GM18505 (cell line): ENCODE results near the gene NPY1R.

ENCODE experiments used
- ATAC-seq: cut with Tn5 transposase; IDR thresholded peaks from one replicate; pipeline ENCODE4 v1.9.1; 2021; ENCODE audit not compliant: unreplicated experiment
- POLR2A ChIP-seq: IDR thresholded peaks from 4 replicates; pipeline ENCODE4 v1.6.1; 2011; ENCODE audit warnings: borderline replicate concordance; ENCODE audit not compliant: insufficient read depth, insufficient read length; ENCODE audit errors: extremely low read depth

NPY1R gene

GRCh38 chr4:163330916-163331628, 1.3 kb downstream of the NPY1R start:
- TF ChIP-seq POLR2A: no peak
- ATAC-seq: no peak

- ATAC-seq: no peak
- TF ChIP-seq POLR2A: no peak
Observed at GRCh38 chr4:163317110-163317509, 15.3 kb downstream of the NPY1R start.

GRCh38 chr4:163309466-163309865, 22.9 kb downstream of the NPY1R start:
- no peak for TF ChIP-seq POLR2A
- ATAC-seq: no peak

GRCh38 chr4:163303069-163303468, 29.3 kb downstream of the NPY1R start:
- TF ChIP-seq POLR2A: no peak
- no peak for ATAC-seq

GRCh38 chr4:163300445-163300844, 32.0 kb downstream of the NPY1R start:
- no peak for ATAC-seq
- TF ChIP-seq POLR2A: no peak

GRCh38 chr4:163295138-163295537, 37.3 kb downstream of the NPY1R start:
- no peak for TF ChIP-seq POLR2A
- ATAC-seq: no peak

GRCh38 chr4:163284304-163284703, 48.1 kb downstream of the NPY1R start:
- TF ChIP-seq POLR2A: no peak
- ATAC-seq: no peak

- TF ChIP-seq POLR2A: no peak
- no peak for ATAC-seq
Observed at GRCh38 chr4:163280703-163281519, 51.5 kb downstream of the NPY1R start.

- no peak for TF ChIP-seq POLR2A
- no peak for ATAC-seq
Observed at GRCh38 chr4:163279713-163280112, 52.7 kb downstream of the NPY1R start.

- no peak for ATAC-seq
- TF ChIP-seq POLR2A: no peak
Observed at GRCh38 chr4:163274861-163275260, 57.5 kb downstream of the NPY1R start.
